Keratinocyte (primary cell): Measurements from ENCODE around the gene ZBTB7B.

Experiments
- CTCF ChIP-seq, 3 experiments: IDR thresholded peaks in 1 of 3; conservative IDR thresholded peaks in 1 of 3; optimal IDR thresholded peaks in 1 of 3; 2 replicates in 2 of 3; 3 replicates in 1 of 3; pipeline versions ENCODE3 to v1.5.1; 2011; ENCODE audit warnings: low read length in 3 of 3, mild to moderate bottlenecking in 3 of 3, moderate library complexity in 2 of 3, control low read depth in 1 of 3, inconsistent platforms in 1 of 3; ENCODE audit not compliant: insufficient read depth in 2 of 3; ENCODE audit errors: extremely low read depth in 1 of 3
- EZH2 ChIP-seq: IDR thresholded peaks from one replicate; pipeline ENCODE4 v1.6.1; 2012; ENCODE audit warnings: inconsistent platforms, mild to moderate bottlenecking, low read length, moderate library complexity

DNA sequence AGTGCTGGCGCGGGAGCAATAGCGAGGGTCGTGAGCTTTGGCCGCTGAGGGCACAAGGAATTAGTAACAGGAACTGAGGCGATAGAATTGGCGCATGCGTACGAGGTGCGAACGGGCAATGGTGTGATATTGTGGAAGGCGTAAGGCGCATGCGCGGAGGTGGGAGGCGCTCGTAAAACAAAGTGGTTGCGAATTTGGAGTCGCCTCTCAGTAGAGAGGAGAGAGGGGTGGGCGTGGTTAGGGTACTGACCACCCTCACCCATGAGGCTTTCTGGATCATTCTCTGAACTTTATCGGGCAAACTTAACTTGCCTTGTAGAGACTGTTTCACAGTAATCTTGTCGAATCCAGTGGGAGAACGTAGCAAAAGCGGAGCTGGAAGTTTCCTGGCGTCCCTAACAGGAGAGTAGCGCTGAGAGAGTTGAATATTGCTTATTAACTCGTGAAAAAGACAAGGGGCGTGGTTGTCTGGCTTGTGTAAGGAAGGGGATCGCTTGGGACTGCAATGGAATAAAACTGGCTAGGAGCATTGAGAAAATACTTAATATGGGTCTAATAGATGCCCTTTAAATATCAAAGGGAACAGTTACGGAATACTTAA is 27.7 kb upstream of the ZBTB7B start:
- no peak for TF ChIP-seq CTCF (optimal IDR thresholded peaks at IDR 0.05 in 1 of 3, IDR thresholded peaks at IDR 0.05 in 1 of 3, conservative IDR thresholded peaks at IDR 0.05 in 1 of 3; ENCODE audit: extremely low read depth in 1 of 3, insufficient read depth in 2 of 3, low read length in 3 of 3)
- no peak for TF ChIP-seq EZH2
